Transverse colon (tissue), 4 donors: ENCODE results near the gene WDFY2. TPM values are rescaled to one million over a fixed set of nuclear protein-coding genes. Genes with fewer than 3 reads are reported as not detected.
A peak's percentile ranks its signal among the peaks of the same experiment; 100 is the strongest.

ENCODE experiments used
- DNase-seq: peaks from one replicate; pipeline ENCODE4 v3.0.0-alpha.2; 2019
- H3K27ac ChIP-seq, 4 donors: fragments of 200-600 bp; sonication (generic); 2 replicates each; pipeline ENCODE4 v1.5.1; 2016 to 2018; ENCODE audit warnings: inconsistent platforms in 4 of 4
- H3K27me3 ChIP-seq: fragments of 200-600 bp; sonication (generic); 2 replicates; pipeline ENCODE4 v1.5.1; 2017; ENCODE audit warnings: inconsistent platforms
- H3K36me3 ChIP-seq, 4 donors: fragments of 200-600 bp; sonication (generic); 2 replicates each; pipeline ENCODE4 v1.5.1; 2017 to 2019; ENCODE audit warnings: inconsistent platforms in 4 of 4
- H3K4me1 ChIP-seq, 4 donors: fragments of 200-600 bp; sonication (generic); 2 replicates each; pipeline ENCODE4 v1.5.1; 2017 to 2020; ENCODE audit warnings: inconsistent platforms in 4 of 4
- H3K4me3 ChIP-seq, 4 donors: fragments of 200-600 bp; sonication (generic); 1 replicate in 1 of 4; 2 replicates in 3 of 4; pipeline versions ENCODE4 v1.5.1 to v1.6.1; 2017 to 2019; ENCODE audit warnings: inconsistent platforms in 4 of 4
- H3K9me3 ChIP-seq, 2 donors: fragments of 200-600 bp; sonication (generic); 2 replicates each; pipeline ENCODE4 v1.5.1; 2017 to 2019; ENCODE audit warnings: inconsistent platforms in 2 of 2
- CTCF ChIP-seq, 5 experiments: fragments of 200-600 bp in 3 of 5; fragments of 450-650 bp in 2 of 5; sonication (generic) in 3 of 5; IDR thresholded peaks; 1 replicate in 2 of 5; 2 replicates in 3 of 5; pipeline ENCODE4 v1.5.1; 2016 to 2017; ENCODE audit warnings: antibody characterized with exemption in 5 of 5, inconsistent platforms in 3 of 5, mild to moderate bottlenecking in 2 of 5, moderate library complexity in 1 of 5
- EP300 ChIP-seq: sonication (generic); formaldehyde crosslinking; IDR thresholded peaks from one replicate; pipeline ENCODE4 v1.6.1; 2017; ENCODE audit warnings: antibody characterized with exemption, low read depth
- POLR2A ChIP-seq: fragments of 450-650 bp; IDR thresholded peaks from one replicate; pipeline ENCODE4 v1.6.1; 2016; ENCODE audit warnings: antibody characterized with exemption, mild to moderate bottlenecking, moderate library complexity
- POLR2AphosphoS5 ChIP-seq, 3 donors: sonication (generic); formaldehyde crosslinking; IDR thresholded peaks; one replicate each; pipeline ENCODE4 v1.6.1; 2016; ENCODE audit warnings: antibody characterized with exemption in 3 of 3
- WGBS, 2 donors: methylation state at CpG; one replicate each; pipeline ENCODE4 v1.1.5; 2018; ENCODE audit warnings: low coverage in 1 of 2; 5-methylcytosine and 5-hydroxymethylcytosine counted together
- in situ Hi-C, 4 donors: fragments of 200-750 bp; cut with MboI; loops; one replicate each; pipeline versions ENCODE4 v1.15.0 to v1.15.1; 2017; ENCODE audit warnings: low sequenced_read_pairs in 3 of 4, low pct_ligation_motif_present in 1 of 4, low pct_unique_long_range_greater_than_20kb in 1 of 4
- intact Hi-C: fragments of 100-400 bp; cut with DNase I; formaldehyde crosslinking; loops from one replicate; pipeline ENCODE4 v1.15.1; 2023; ENCODE audit warnings: low total_unique reads
- total RNA-seq, 4 donors: library from RNA; depleted of rRNA; stranded (reverse); fragments of >200 nt; gene quantifications; one replicate each; pipeline ENCODE4 v1.1.0, GENCODE V29; 2016

The WDFY2 gene
- total RNA-seq, 4 donors from 2014 or later: 2.4 to 12.3 (median 6.7) TPM

GRCh38 chr13:51785712-51786424 lies 201.6 kb downstream of the WDFY2 start:
- in situ Hi-C loops: loop anchor here in 2 of 4 donors (25.0 kb wide), 2 partner anchors 199 to 349 kb away; partner anchors contain the start of gene WDFY2 (in 1 of the 2)
- Histone ChIP-seq H3K4me3 (no peak overlapping the region), H3K27ac (peak overlapping the region in 2 of 4 donors; percentile 15 to 33), H3K27me3 (no peaks in the 10 kb centered on the region), H3K36me3 (no peaks in the 10 kb centered on the region), H3K4me1 (peaks cover 0 to 34% (median 8%) of the 10 kb centered on the region in 4 donors), H3K9me3 (no peaks in the 10 kb centered on the region)
- DNase-seq: no peak
- 48% methylated on average over 12 of the region's 12 CpGs; no CpG with 5 or more reads in 1 of the 2 donors for WGBS, 2 donors
- TF ChIP-seq EP300 (no peak), CTCF (IDR thresholded peaks at IDR 0.05) (no peak), POLR2A (no peak), POLR2AphosphoS5 (IDR thresholded peaks at IDR 0.05) (peak in 1 of 3 donors; percentile 14)
- intact Hi-C loops: loop anchor here (5.0 kb wide), 1 partner anchor 1699 kb away; no protein-coding TSS in a partner anchor

DNA sequence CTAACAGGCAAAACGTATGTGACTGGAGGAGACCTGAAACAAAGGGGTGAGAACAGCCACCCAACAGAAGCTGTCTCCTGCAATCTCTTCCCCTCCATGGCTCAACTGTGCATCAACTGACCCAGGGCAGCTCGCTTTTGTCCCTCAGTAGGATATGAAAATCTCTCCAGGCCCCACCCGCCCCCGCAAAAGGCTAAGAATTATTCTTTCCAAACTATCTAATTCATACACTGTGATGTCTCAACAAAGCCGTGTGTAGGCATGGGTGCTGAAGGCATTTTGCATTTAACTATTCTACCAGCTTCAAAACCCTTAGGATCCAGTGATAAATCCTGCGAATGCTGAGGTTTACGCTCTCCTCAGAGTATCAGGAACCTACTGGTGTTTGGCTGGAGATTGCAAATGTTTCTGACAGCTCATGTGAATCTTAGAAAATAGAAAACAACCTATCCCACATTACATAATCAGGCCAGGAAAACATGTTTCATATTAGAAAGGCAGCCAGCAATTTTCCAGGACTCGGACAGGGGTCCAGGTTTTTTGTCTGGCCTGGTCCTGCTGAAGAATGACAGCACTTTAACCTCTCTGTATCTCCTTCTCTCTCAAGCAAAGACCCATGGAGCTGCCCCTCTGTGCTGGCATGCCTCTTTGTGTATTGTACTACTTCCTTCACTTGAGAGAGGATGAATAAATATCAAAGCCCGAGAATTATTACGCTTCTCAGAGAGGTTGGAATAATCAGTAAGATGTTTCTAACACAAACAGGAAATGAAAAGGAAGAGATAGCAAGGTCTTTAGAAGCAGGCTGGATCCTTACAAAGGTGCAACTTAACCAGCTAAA lies 202.4 kb downstream of the WDFY2 start:
- Histone ChIP-seq H3K27me3 (no peaks in the 10 kb centered on the region), H3K27ac (peak overlapping the region in 3 of 4 donors; percentile 6 to 35 (median 33)), H3K9me3 (no peaks in the 10 kb centered on the region), H3K36me3 (no peaks in the 10 kb centered on the region), H3K4me1 (peaks cover 0 to 34% (median 8%) of the 10 kb centered on the region in 4 donors), H3K4me3 (no peak overlapping the region)
- in situ Hi-C loops: loop anchor here in 2 of 4 donors (25.0 kb wide), 2 partner anchors 199 to 349 kb away; partner anchors contain the start of gene WDFY2 (in 1 of the 2)
- no peak for TF ChIP-seq CTCF (IDR thresholded peaks at IDR 0.05)
- no peak for TF ChIP-seq POLR2A
- TF ChIP-seq EP300: no peak
- no peak for TF ChIP-seq POLR2AphosphoS5 (IDR thresholded peaks at IDR 0.05)
- WGBS, 2 donors: 71% methylated on average over 5 to 10 of the region's 10 CpGs
- DNase-seq: no peak
- intact Hi-C loops: loop anchor here (5.0 kb wide), 1 partner anchor 1699 kb away; no protein-coding TSS in a partner anchor

DNA sequence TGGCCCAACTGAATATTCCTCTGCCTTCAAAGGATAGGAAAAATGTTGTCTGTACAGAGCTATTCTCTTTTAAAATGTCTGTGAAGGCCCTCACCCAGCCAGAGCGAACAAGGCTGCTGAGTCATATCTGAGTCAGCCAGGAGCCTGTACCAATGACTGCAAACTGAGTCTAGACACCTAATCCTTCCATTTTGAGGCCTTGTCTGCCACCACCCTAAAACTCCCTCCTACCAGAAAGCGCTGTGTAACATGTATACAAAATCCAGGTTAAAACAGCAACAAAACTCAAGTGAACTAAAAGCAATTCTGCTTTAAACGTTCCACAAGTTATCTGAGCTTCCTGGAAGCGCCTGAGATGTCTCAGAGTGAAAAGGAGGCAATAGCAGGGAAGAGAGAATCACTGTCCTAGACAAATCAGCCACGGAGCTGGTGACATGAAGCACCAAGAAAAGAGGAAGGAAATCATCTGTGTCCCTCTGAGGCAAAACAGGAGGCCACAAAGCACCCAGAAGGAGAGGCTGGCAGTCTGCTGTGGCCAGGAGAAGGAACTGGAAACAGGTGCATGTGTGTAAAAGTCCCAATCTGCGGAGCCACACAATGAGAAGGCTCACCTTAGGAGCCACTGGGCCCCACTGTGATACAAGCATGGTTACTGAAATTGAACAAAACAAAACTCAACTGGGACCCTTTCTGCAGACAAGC lies 209.5 kb downstream of the WDFY2 start:
- Histone ChIP-seq H3K9me3 (no peaks in the 10 kb centered on the region), H3K36me3 (no peaks in the 10 kb centered on the region), H3K27ac (peak overlapping the region in 1 of 4 donors; percentile 16), H3K4me1 (no peaks in the 10 kb centered on the region), H3K27me3 (no peaks in the 10 kb centered on the region), H3K4me3 (no peak overlapping the region)
- no peak for DNase-seq
- 64 to 67% methylated on average over 1 to 6 of the region's 6 CpGs for WGBS, 2 donors
- intact Hi-C loops (no loop called here), in situ Hi-C loops (loop anchor here (10.0 to 25.0 kb wide), 3 partner anchors 206 to 356 kb away; partner anchors contain the start of gene WDFY2 (in 1 of the 4))
- TF ChIP-seq POLR2AphosphoS5 (IDR thresholded peaks at IDR 0.05) (no peak), POLR2A (no peak), CTCF (IDR thresholded peaks at IDR 0.05) (no peak), EP300 (no peak)
